RPMI8226 (cell line): ENCODE data around the gene RELN.

Source experiments
- DNase-seq: peaks from one replicate; pipeline ENCODE4 v3.0.0-alpha.2; 2015

RELN gene

GRCh38 chr7:103446049-103446520 is 543.4 kb downstream of the RELN start, which contains the start of gene SLC26A5:
SLC26A5 (minus strand) TSS chr7:103446207; CDS start chr7:103421514, 24,693 bp downstream.
- peak; percentile 72 for DNase-seq

- DNase-seq: peak; percentile 15
Observed at GRCh38 chr7:103445228-103446048, 544.0 kb downstream of the RELN start.

DNA sequence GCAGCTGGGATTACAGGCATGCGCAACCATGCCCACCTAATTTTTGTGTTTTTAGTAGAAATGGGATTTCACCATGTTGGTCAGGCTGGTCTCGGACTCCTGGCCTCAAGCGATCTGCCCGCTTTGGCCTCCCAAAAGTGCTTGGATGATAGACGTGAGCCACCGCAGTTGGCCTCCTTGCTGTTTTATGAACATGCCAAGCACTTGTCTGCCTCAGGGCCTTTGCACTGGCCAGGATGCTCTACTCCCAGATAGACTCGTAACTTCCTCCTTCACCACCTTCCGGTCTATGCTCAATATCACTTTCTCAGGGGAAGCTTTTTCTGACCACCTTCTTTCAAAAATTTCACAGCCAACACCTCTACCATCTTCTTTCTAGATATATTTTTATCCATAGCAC is 549.8 kb downstream of the RELN start:
- DNase-seq: no peak

DNA sequence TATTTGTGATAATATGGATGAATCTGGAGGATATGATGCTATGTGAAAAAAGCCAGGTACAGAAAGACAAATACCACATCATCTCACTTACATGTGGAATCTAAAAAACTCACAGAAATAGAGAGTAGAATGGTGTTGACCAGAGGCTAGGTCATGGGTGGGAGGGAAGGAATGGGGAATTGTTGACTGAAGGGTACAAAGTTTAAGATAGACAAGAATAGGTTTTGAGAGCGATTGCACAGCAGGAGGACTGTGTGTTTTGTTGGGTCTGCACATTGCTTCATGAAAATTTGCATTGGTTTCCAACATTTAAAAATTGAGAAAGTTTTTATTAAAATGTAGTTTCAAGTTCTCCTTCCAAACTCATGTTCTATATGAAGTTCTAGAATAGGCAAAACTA is 551.8 kb downstream of the RELN start:
- DNase-seq: no peak

DNA sequence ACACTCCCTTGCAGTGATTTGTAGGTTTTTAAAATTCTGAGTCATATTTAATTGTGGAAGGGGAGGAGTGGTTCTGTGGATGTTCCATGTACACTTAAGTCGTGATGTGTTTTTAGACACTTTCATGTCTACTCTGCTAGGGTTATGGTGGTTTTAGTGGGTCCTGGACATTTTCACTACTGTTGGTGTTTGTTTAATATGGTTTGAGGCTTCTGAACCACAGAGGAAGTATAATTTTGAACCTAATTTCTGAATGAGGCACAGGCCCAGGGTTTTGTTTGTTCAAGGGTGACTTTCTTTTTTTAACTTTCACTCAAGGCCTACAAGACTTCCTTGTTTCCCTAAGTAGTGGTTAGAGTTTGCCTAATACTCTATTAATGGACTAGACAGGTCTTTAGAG is 556.7 kb downstream of the RELN start:
- DNase-seq: no peak

GRCh38 chr7:103425177-103425576 is 564.3 kb downstream of the RELN start:
- DNase-seq: no peak

- no peak for DNase-seq
Observed at GRCh38 chr7:103423467-103424179, 565.8 kb downstream of the RELN start.
